Measurements from ENCODE around the gene DMXL1. TPM values are rescaled to one million over a fixed set of nuclear protein-coding genes. Genes with fewer than 3 reads are reported as not detected.
"Not testable (repeated sequence)": the region's sequence is repeated elsewhere in the genome, so short reads cannot be mapped to it uniquely, and the experiment has no call there.

Gene DMXL1
- total RNA-seq, 1 experiment from 2014 or later = 14.8 TPM

- peak; percentile 23 for DNase-seq (ENCODE audit: low read depth)
Measured at GRCh38 chr5:119063579-119064379, 7.1 kb upstream of the DMXL1 start.

- DNase-seq (ENCODE audit: low read depth) = no peak
Measured at GRCh38 chr5:119067450-119067849, 3.4 kb upstream of the DMXL1 start.

GRCh38 chr5:119070578-119070827 is 384 bp upstream of the DMXL1 start:
- no peak for DNase-seq (ENCODE audit: low read depth)

GRCh38 chr5:119071561-119071995 is 691 bp downstream of the DMXL1 start:
- no peak for DNase-seq (ENCODE audit: low read depth)

- no peak for DNase-seq (ENCODE audit: low read depth)
Measured at GRCh38 chr5:119072496-119072895, 1.6 kb downstream of the DMXL1 start.

GRCh38 chr5:119073746-119074337 is 3.0 kb downstream of the DMXL1 start:
- DNase-seq (ENCODE audit: low read depth) = not testable (repeated sequence)

- no peak for DNase-seq (ENCODE audit: low read depth)
Measured at GRCh38 chr5:119074419-119074818, 3.5 kb downstream of the DMXL1 start.

- not testable (repeated sequence) for DNase-seq (ENCODE audit: low read depth)
Measured at GRCh38 chr5:119075269-119075668, 4.4 kb downstream of the DMXL1 start.

- no peak for DNase-seq (ENCODE audit: low read depth)
Measured at GRCh38 chr5:119076080-119076479, 5.2 kb downstream of the DMXL1 start.

- DNase-seq (ENCODE audit: low read depth) = no peak
Measured at GRCh38 chr5:119077444-119077843, 6.6 kb downstream of the DMXL1 start.

- DNase-seq (ENCODE audit: low read depth) = no peak
Measured at GRCh38 chr5:119078071-119078846, 7.4 kb downstream of the DMXL1 start.

GRCh38 chr5:119078861-119079260 is 8.0 kb downstream of the DMXL1 start:
- DNase-seq (ENCODE audit: low read depth) = no peak

- peak; percentile 52 for DNase-seq (ENCODE audit: low read depth)
Measured at GRCh38 chr5:119079318-119079921, 8.5 kb downstream of the DMXL1 start.

GRCh38 chr5:119080936-119081335 is 10.0 kb downstream of the DMXL1 start:
- DNase-seq (ENCODE audit: low read depth) = no peak

- DNase-seq (ENCODE audit: low read depth) = no peak
Measured at GRCh38 chr5:119082691-119083090, 11.8 kb downstream of the DMXL1 start.

- no peak for DNase-seq (ENCODE audit: low read depth)
Measured at GRCh38 chr5:119083679-119084078, 12.8 kb downstream of the DMXL1 start.

GRCh38 chr5:119088438-119088837 is 17.6 kb downstream of the DMXL1 start:
- DNase-seq (ENCODE audit: low read depth) = no peak

- DNase-seq (ENCODE audit: low read depth) = no peak
Measured at GRCh38 chr5:119095611-119096010, 24.7 kb downstream of the DMXL1 start.

- DNase-seq (ENCODE audit: low read depth) = no peak
Measured at GRCh38 chr5:119105971-119106370, 35.1 kb downstream of the DMXL1 start.

- DNase-seq (ENCODE audit: low read depth) = no peak
Measured at GRCh38 chr5:119112151-119112550, 41.3 kb downstream of the DMXL1 start.

- DNase-seq (ENCODE audit: low read depth) = no peak
Measured at GRCh38 chr5:119117237-119117636, 46.4 kb downstream of the DMXL1 start.

- no peak for DNase-seq (ENCODE audit: low read depth)
Measured at GRCh38 chr5:119118000-119118399, 47.1 kb downstream of the DMXL1 start.
